GM23248 (cell line): ENCODE results near the gene TMED10. TPM values are rescaled to one million over a fixed set of nuclear protein-coding genes. Genes with fewer than 3 reads are reported as not detected.

Experiments used
- DNase-seq: peaks from one replicate; pipeline ENCODE4 v3.0.0-alpha.2; 2015
- H2AFZ ChIP-seq: fragments of 200-600 bp; sonication (generic); 2 replicates; pipeline ENCODE4 v1.6.1; 2016; ENCODE audit warnings: antibody characterized with exemption
- H3F3A ChIP-seq: fragments of 200-600 bp; sonication (generic); 2 replicates; pipeline ENCODE4 v1.6.1; 2016; ENCODE audit warnings: mild to moderate bottlenecking, antibody characterized with exemption, mixed run types; ENCODE audit not compliant: insufficient read depth
- H3K27ac ChIP-seq: fragments of 200-600 bp; sonication (generic); 2 replicates; pipeline ENCODE4 v1.5.1; 2016; ENCODE audit warnings: mild to moderate bottlenecking
- H3K27me3 ChIP-seq: fragments of 200-600 bp; sonication (generic); replicated peaks from 2 replicates; pipeline ENCODE4 v1.6.1; 2016; ENCODE audit warnings: mild to moderate bottlenecking; ENCODE audit not compliant: insufficient read depth
- H3K36me3 ChIP-seq: fragments of 200-600 bp; sonication (generic); 2 replicates; pipeline ENCODE4 v1.6.1; 2016; ENCODE audit warnings: low read depth, mild to moderate bottlenecking
- H3K4me1 ChIP-seq: fragments of 200-600 bp; sonication (generic); 2 replicates; pipeline ENCODE4 v1.6.1; 2016; ENCODE audit warnings: mild to moderate bottlenecking; ENCODE audit not compliant: insufficient read depth
- H3K4me2 ChIP-seq: fragments of 200-600 bp; sonication (generic); one replicate; pipeline ENCODE4 v1.6.1; 2016; ENCODE audit warnings: mild to moderate bottlenecking; ENCODE audit not compliant: unreplicated experiment
- H3K4me3 ChIP-seq: fragments of 200-600 bp; sonication (generic); 2 replicates; pipeline ENCODE4 v1.5.1; 2016; ENCODE audit warnings: mild to moderate bottlenecking
- H3K79me2 ChIP-seq: fragments of 200-600 bp; sonication (generic); 2 replicates; pipeline ENCODE4 v1.6.1; 2016; ENCODE audit warnings: mild to moderate bottlenecking; ENCODE audit not compliant: insufficient read depth
- H3K9ac ChIP-seq: fragments of 200-600 bp; sonication (generic); 2 replicates; pipeline ENCODE4 v1.6.1; 2016; ENCODE audit warnings: mild to moderate bottlenecking
- H3K9me2 ChIP-seq: fragments of 200-600 bp; sonication (generic); 2 replicates; pipeline ENCODE4 v1.6.1; 2016; ENCODE audit warnings: mixed run types, mild to moderate bottlenecking, moderate library complexity; ENCODE audit not compliant: insufficient read depth
- H3K9me3 ChIP-seq: fragments of 200-600 bp; sonication (generic); one replicate; pipeline ENCODE4 v1.6.1; 2017; ENCODE audit warnings: low read depth
- H4K20me1 ChIP-seq: fragments of 200-600 bp; sonication (generic); 2 replicates; pipeline ENCODE4 v1.6.0; 2016; ENCODE audit not compliant: insufficient read depth
- EZH2 ChIP-seq: fragments of 200-600 bp; sonication (generic); IDR thresholded peaks from 2 replicates; pipeline ENCODE4 v1.6.1; 2018; ENCODE audit warnings: antibody characterized with exemption, mild to moderate bottlenecking; ENCODE audit not compliant: insufficient read depth, poor library complexity, severe bottlenecking
- EZH2phosphoT487 ChIP-seq: fragments of 200-600 bp; sonication (generic); IDR thresholded peaks from 2 replicates; pipeline ENCODE4 v1.6.1; 2018; ENCODE audit warnings: antibody characterized with exemption, moderate library complexity, mild to moderate bottlenecking, low read depth; ENCODE audit not compliant: insufficient read depth
- WGBS, 2 experiments: methylation state at CpG; one replicate each; pipeline ENCODE4 v1.1.6; 2015 to 2017; ENCODE audit warnings: low lambda C conversion rate in 2 of 2, low coverage in 1 of 2; ENCODE audit errors: missing lambda C conversion rate in 2 of 2; 5-methylcytosine and 5-hydroxymethylcytosine counted together
- in situ Hi-C: fragments of 300-500 bp; cut with MboI; formaldehyde crosslinking; loops from 2 replicates; pipeline ENCODE4 v1.15.0; 2020
- polyA plus RNA-seq: library from polyadenylated mRNA; unstranded; fragments of >200 nt; fragmentation: Nextera tagmentation; extraction: Ambion mirVana; gene quantifications from 2 replicates; pipeline ENCODE4 v1.2.1, GENCODE V29; 2016
- total RNA-seq: library from RNA; depleted of rRNA; stranded (reverse); fragments of >200 nt; shearing (Covaris generic); gene quantifications from 2 replicates; pipeline ENCODE4 v1.2.3, GENCODE V29; 2014

TMED10 gene
- total and polyA plus RNA-seq, 2 experiments from 2014 or later, result 363 to 553 TPM

- Histone ChIP-seq H3F3A (peaks cover 25% of the 10 kb centered on the region; the same call in 1 of the 2 replicates), H4K20me1 (no peaks in the 10 kb centered on the region), H3K4me2 (no peak overlapping the region), H3K4me3 (no peak overlapping the region), H3K36me3 (no peaks in the 10 kb centered on the region), H3K27ac (peak overlapping the region; percentile 50), H3K9ac (no peak overlapping the region), H3K27me3 (no peaks in the 10 kb centered on the region), H3K9me2 (no peaks in the 10 kb centered on the region), H2AFZ (peak overlapping the region; percentile 59), H3K79me2 (no peaks in the 10 kb centered on the region), H3K4me1 (peaks cover 19% of the 10 kb centered on the region), H3K9me3 (no peaks in the 10 kb centered on the region)
- TF ChIP-seq EZH2phosphoT487 (no peak), EZH2 (no peak)
- 32 to 33% methylated on average over 3 of the region's 3 CpGs for WGBS, 2 experiments
- DNase-seq, result peak; percentile 81
- in situ Hi-C loops, result no loop called here
Measured at GRCh38 chr14:75205591-75205990, 29.2 kb upstream of the TMED10 start.

- no peaks in the 10 kb centered on the region for H3K9me2 ChIP-seq
- peaks cover 19% of the 10 kb centered on the region for H3K4me1 ChIP-seq
- peaks cover 25% of the 10 kb centered on the region; the same call in 1 of the 2 replicates for H3F3A ChIP-seq
- in situ Hi-C loops, result no loop called here
- H2AFZ ChIP-seq, result peak overlapping the region; percentile 50
- peak; percentile 47 for DNase-seq
- no peak overlapping the region for H3K4me3 ChIP-seq
- H3K36me3 ChIP-seq, result no peaks in the 10 kb centered on the region
- H4K20me1 ChIP-seq, result no peaks in the 10 kb centered on the region
- no peak overlapping the region for H3K9ac ChIP-seq
- peak overlapping the region; percentile 28 for H3K27ac ChIP-seq
- TF ChIP-seq EZH2 (no peak), EZH2phosphoT487 (no peak)
- no peak overlapping the region for H3K4me2 ChIP-seq
- H3K9me3 ChIP-seq, result no peaks in the 10 kb centered on the region
- H3K27me3 ChIP-seq, result no peaks in the 10 kb centered on the region
- no peaks in the 10 kb centered on the region for H3K79me2 ChIP-seq
- 16 to 20% methylated on average over 3 of the region's 3 CpGs for WGBS, 2 experiments
Measured at GRCh38 chr14:75204116-75204515, 27.7 kb upstream of the TMED10 start.

- no peaks in the 10 kb centered on the region for H4K20me1 ChIP-seq
- H3K9me2 ChIP-seq, result no peaks in the 10 kb centered on the region
- 68% methylated on average over 2 of the region's 2 CpGs for WGBS, 2 experiments
- no peaks in the 10 kb centered on the region for H3K9me3 ChIP-seq
- H2AFZ ChIP-seq, result no peak overlapping the region
- no peaks in the 10 kb centered on the region for H3K27me3 ChIP-seq
- in situ Hi-C loops, result no loop called here
- H3K9ac ChIP-seq, result no peak overlapping the region
- H3F3A ChIP-seq, result peaks cover 25% of the 10 kb centered on the region; the same call in 1 of the 2 replicates
- no peak overlapping the region for H3K27ac ChIP-seq
- TF ChIP-seq EZH2, result no peak
- no peak for TF ChIP-seq EZH2phosphoT487
- no peaks in the 10 kb centered on the region for H3K36me3 ChIP-seq
- H3K4me2 ChIP-seq, result no peak overlapping the region
- H3K4me3 ChIP-seq, result no peak overlapping the region
- DNase-seq, result no peak
- no peaks in the 10 kb centered on the region for H3K79me2 ChIP-seq
- peaks cover 19% of the 10 kb centered on the region for H3K4me1 ChIP-seq
Measured at GRCh38 chr14:75202657-75203056, 26.2 kb upstream of the TMED10 start.

- no peak overlapping the region for H3K4me2 ChIP-seq
- H3F3A ChIP-seq, result peaks cover 21% of the 10 kb centered on the region; the same call in 1 of the 2 replicates
- in situ Hi-C loops, result no loop called here
- H3K4me1 ChIP-seq, result peaks cover 19% of the 10 kb centered on the region
- H3K9ac ChIP-seq, result no peak overlapping the region
- no peaks in the 10 kb centered on the region for H3K9me2 ChIP-seq
- no peak overlapping the region for H3K4me3 ChIP-seq
- H4K20me1 ChIP-seq, result no peaks in the 10 kb centered on the region
- H2AFZ ChIP-seq, result no peak overlapping the region
- TF ChIP-seq EZH2, result no peak
- TF ChIP-seq EZH2phosphoT487, result no peak
- WGBS, 2 experiments, result 73 to 79% methylated on average over 6 of the region's 6 CpGs
- no peaks in the 10 kb centered on the region for H3K36me3 ChIP-seq
- no peak overlapping the region for H3K27ac ChIP-seq
- no peaks in the 10 kb centered on the region for H3K9me3 ChIP-seq
- DNase-seq, result no peak
- no peaks in the 10 kb centered on the region for H3K27me3 ChIP-seq
- no peaks in the 10 kb centered on the region for H3K79me2 ChIP-seq
Measured at GRCh38 chr14:75201087-75201486, 24.7 kb upstream of the TMED10 start.

GRCh38 chr14:75200451-75200850 lies 24.0 kb upstream of the TMED10 start:
- H3K27me3 ChIP-seq, result no peaks in the 10 kb centered on the region
- H3K9me2 ChIP-seq, result no peaks in the 10 kb centered on the region
- no peak for TF ChIP-seq EZH2phosphoT487
- no peak for TF ChIP-seq EZH2
- no peaks in the 10 kb centered on the region for H3K36me3 ChIP-seq
- in situ Hi-C loops, result no loop called here
- H3K4me3 ChIP-seq, result no peak overlapping the region
- no peak overlapping the region for H2AFZ ChIP-seq
- no peaks in the 10 kb centered on the region for H3K9me3 ChIP-seq
- H3K4me2 ChIP-seq, result no peak overlapping the region
- no peak for DNase-seq
- no peaks in the 10 kb centered on the region for H3K79me2 ChIP-seq
- no peak overlapping the region for H3K9ac ChIP-seq
- peaks cover 16% of the 10 kb centered on the region for H3K4me1 ChIP-seq
- no peak overlapping the region for H3K27ac ChIP-seq
- peaks cover 15% of the 10 kb centered on the region; the same call in 1 of the 2 replicates for H3F3A ChIP-seq
- 57 to 65% methylated on average over 4 of the region's 4 CpGs for WGBS, 2 experiments
- no peaks in the 10 kb centered on the region for H4K20me1 ChIP-seq
